Testis (tissue), 3 donors: ENCODE results near the gene AGXT2. TPM values are rescaled to one million over a fixed set of nuclear protein-coding genes. Genes with fewer than 3 reads are reported as not detected.
"Not testable (repeated sequence)": the region's sequence is repeated elsewhere in the genome, so short reads cannot be mapped to it uniquely, and the experiment has no call there.

Source experiments
- DNase-seq: peaks from one replicate; pipeline ENCODE4 v3.0.0-alpha.2; 2019
- H3K27ac ChIP-seq, 2 donors: fragments of 200-600 bp; sonication (generic); one replicate each; pipeline ENCODE4 v1.5.1; 2019
- H3K27me3 ChIP-seq: fragments of 200-600 bp; sonication (generic); one replicate; pipeline ENCODE4 v1.5.1; 2019
- H3K36me3 ChIP-seq: fragments of 200-600 bp; sonication (generic); one replicate; pipeline ENCODE4 v1.5.1; 2017; ENCODE audit warnings: low read depth; ENCODE audit errors: missing control alignments
- H3K4me1 ChIP-seq: fragments of 200-600 bp; sonication (generic); one replicate; pipeline ENCODE4 v1.5.1; 2019
- H3K4me3 ChIP-seq, 2 donors: fragments of 200-600 bp; sonication (generic); one replicate each; pipeline ENCODE4 v1.5.1; 2017 to 2019
- H3K9me3 ChIP-seq: fragments of 200-600 bp; sonication (generic); one replicate; pipeline ENCODE4 v1.5.1; 2017
- CTCF ChIP-seq, 3 experiments: fragments of 450-650 bp in 2 of 3; fragments of 200-600 bp in 1 of 3; sonication (generic) in 1 of 3; IDR thresholded peaks; one replicate each; pipeline ENCODE4 v1.5.1; 2016 to 2019; ENCODE audit warnings: antibody characterized with exemption in 3 of 3, mild to moderate bottlenecking in 2 of 3, moderate library complexity in 1 of 3
- POLR2A ChIP-seq: fragments of 450-650 bp; IDR thresholded peaks from one replicate; pipeline ENCODE4 v1.6.1; 2017; ENCODE audit warnings: antibody characterized with exemption, mild to moderate bottlenecking, moderate library complexity
- WGBS, 2 donors: methylation state at CpG; one replicate each; pipeline ENCODE4 v1.1.5; 2018; 5-methylcytosine and 5-hydroxymethylcytosine counted together
- intact Hi-C: fragments of 100-400 bp; cut with DNase I; formaldehyde crosslinking; loops from one replicate; pipeline ENCODE4 v1.15.1; 2023; ENCODE audit warnings: low total_unique reads
- polyA plus RNA-seq: library from polyadenylated mRNA; stranded (reverse); fragments of 350-450 nt; fragmentation: Illumina TruSeq; extraction: RNeasy Lipid Tissue Mini Kit (QIAGEN cat#74804); gene quantifications from one replicate; pipeline ENCODE4 v1.2.3, GENCODE V29; 2014; ENCODE audit warnings: low read depth, low replicate concordance; ENCODE audit not compliant: insufficient read depth
- total RNA-seq, 2 donors: library from RNA; depleted of rRNA; stranded (reverse); fragments of >200 nt; gene quantifications; one replicate each; pipeline ENCODE4 v1.2.3, GENCODE V29; 2016

AGXT2 gene
- total and polyA plus RNA-seq, 3 donors from 2014 or later: 0.25 TPM; not detected in 2

- H3K9me3 ChIP-seq: no peaks in the 10 kb centered on the region
- no peak for DNase-seq
- no peaks in the 10 kb centered on the region for H3K27me3 ChIP-seq
- H3K4me3 ChIP-seq: no peak overlapping the region
- TF ChIP-seq POLR2A (no peak), CTCF (IDR thresholded peaks at IDR 0.05) (no peak)
- WGBS, 2 donors: 42 to 50% methylated on average over 3 of the region's 3 CpGs
- H3K36me3 ChIP-seq: no peaks in the 10 kb centered on the region
- no peak overlapping the region for H3K27ac ChIP-seq
- intact Hi-C loops: no loop called here
- H3K4me1 ChIP-seq: no peaks in the 10 kb centered on the region
Measured at GRCh38 chr5:35041261-35041660, 6.5 kb downstream of the AGXT2 start.

- DNase-seq: no peak
- 87 to 90% methylated on average over 2 of the region's 2 CpGs for WGBS, 2 donors
- H3K27ac ChIP-seq: no peak overlapping the region
- H3K27me3 ChIP-seq: no peaks in the 10 kb centered on the region
- TF ChIP-seq POLR2A: no peak
- no peak for TF ChIP-seq CTCF (IDR thresholded peaks at IDR 0.05)
- no peaks in the 10 kb centered on the region for H3K36me3 ChIP-seq
- no peak overlapping the region for H3K4me3 ChIP-seq
- H3K4me1 ChIP-seq: no peaks in the 10 kb centered on the region
- intact Hi-C loops: no loop called here
- no peaks in the 10 kb centered on the region for H3K9me3 ChIP-seq
Measured at GRCh38 chr5:35038891-35039290, 8.9 kb downstream of the AGXT2 start.

- no peak for DNase-seq
- intact Hi-C loops: no loop called here
- Histone ChIP-seq H3K27me3 (no peaks in the 10 kb centered on the region), H3K9me3 (no peaks in the 10 kb centered on the region), H3K4me1 (no peaks in the 10 kb centered on the region), H3K27ac (no peak overlapping the region), H3K4me3 (no peak overlapping the region), H3K36me3 (no peaks in the 10 kb centered on the region)
- WGBS, 2 donors: 86 to 87% methylated on average over 4 of the region's 4 CpGs
- TF ChIP-seq CTCF (IDR thresholded peaks at IDR 0.05) (no peak), POLR2A (no peak)
Measured at GRCh38 chr5:35036536-35036935, 11.2 kb downstream of the AGXT2 start.

- H3K36me3 ChIP-seq, H3K4me3 ChIP-seq, H3K9me3 ChIP-seq, H3K27me3 ChIP-seq, H3K4me1 ChIP-seq, DNase-seq, H3K27ac ChIP-seq, intact Hi-C loops: not testable (repeated sequence)
- WGBS, 2 donors: 72 to 82% methylated on average over 4 of the region's 4 CpGs
Measured at GRCh38 chr5:35035929-35036328, 11.8 kb downstream of the AGXT2 start.

GRCh38 chr5:35035271-35035670 is 12.5 kb downstream of the AGXT2 start:
- Histone ChIP-seq H3K27me3 (no peaks in the 10 kb centered on the region), H3K4me3 (no peak overlapping the region), H3K4me1 (no peaks in the 10 kb centered on the region), H3K36me3 (no peaks in the 10 kb centered on the region), H3K9me3 (no peaks in the 10 kb centered on the region), H3K27ac (no peak overlapping the region)
- no peak for DNase-seq
- intact Hi-C loops: no loop called here
- WGBS, 2 donors: 89 to 100% methylated on average over 3 of the region's 3 CpGs
- TF ChIP-seq POLR2A (no peak), CTCF (IDR thresholded peaks at IDR 0.05) (no peak)
